GM19463 (cell line): ENCODE data around the gene SBK3.
"Not testable (repeated sequence)": the region's sequence is repeated elsewhere in the genome, so short reads cannot be mapped to it uniquely, and the experiment has no call there.

Experiments
- ATAC-seq: cut with Tn5 transposase; IDR thresholded peaks from one replicate; pipeline ENCODE4 v1.9.1; 2021; ENCODE audit warnings: mild to moderate bottlenecking, moderate library complexity; ENCODE audit not compliant: unreplicated experiment

The SBK3 gene

GRCh38 chr19:55541091-55541490 is 4.3 kb downstream of the SBK3 start:
- ATAC-seq = no peak

DNA sequence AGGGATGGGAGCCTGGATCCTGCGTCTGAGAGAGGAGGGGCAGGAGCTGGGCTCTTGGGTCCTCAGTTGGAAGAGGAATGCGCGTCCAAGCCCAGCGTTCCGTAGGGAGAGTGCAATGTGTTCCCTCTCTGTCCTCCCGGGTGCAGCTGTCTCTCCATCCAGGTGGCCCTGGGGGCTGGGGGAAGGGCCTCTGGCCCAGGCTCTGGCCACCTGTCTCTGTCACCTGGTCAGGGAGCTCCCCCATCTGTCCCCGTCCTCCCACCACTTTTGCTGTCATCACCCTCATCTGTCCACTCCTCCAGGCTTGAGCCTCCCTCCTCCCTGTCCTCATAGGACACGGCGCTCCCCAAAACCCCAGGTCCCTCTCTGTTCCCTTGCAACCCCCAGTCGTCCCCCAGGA is 4.7 kb downstream of the SBK3 start:
- ATAC-seq = no peak

DNA sequence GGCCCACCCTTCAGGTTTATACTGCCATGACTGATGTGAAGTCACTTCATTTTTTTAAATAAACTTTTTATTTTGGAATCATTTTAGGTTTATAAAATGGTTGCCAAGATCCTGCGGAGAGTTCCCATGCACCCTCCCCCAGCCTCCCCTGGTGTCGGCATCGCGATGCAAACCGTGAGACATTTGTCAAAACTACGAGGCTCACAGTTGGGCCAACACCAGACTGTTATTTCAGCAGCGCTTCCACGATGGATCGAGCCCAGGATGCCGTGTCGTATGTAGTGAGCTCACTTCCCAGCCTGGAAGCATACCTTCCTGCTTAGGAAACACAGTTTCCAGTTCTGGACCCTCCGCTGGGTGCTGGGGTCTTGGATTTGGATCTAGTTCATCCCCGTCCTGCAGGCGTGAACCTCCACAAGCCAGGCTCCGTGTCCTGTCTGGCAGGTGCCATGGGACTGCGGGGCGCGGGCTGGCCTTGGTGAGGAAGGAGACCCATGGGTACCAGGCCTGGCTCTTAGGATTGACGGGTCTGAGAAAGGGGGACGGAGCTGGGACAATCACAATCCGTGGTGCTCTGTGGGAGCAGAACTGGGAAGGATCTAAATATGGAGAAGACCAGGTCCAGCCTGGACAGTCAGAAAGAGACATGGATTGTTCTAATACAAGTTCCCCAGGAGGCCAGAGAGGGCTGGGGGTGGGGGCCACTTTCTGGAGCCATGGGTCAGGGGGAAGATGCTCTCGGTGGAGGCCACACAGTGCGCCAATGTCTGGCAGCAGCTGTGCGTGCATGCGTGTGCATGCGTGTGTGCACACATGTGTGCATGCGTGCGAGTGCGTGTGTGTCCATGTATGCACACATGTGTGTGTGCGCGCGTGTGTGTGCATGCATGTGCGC is 6.0 kb downstream of the SBK3 start:
- no peak for ATAC-seq

DNA sequence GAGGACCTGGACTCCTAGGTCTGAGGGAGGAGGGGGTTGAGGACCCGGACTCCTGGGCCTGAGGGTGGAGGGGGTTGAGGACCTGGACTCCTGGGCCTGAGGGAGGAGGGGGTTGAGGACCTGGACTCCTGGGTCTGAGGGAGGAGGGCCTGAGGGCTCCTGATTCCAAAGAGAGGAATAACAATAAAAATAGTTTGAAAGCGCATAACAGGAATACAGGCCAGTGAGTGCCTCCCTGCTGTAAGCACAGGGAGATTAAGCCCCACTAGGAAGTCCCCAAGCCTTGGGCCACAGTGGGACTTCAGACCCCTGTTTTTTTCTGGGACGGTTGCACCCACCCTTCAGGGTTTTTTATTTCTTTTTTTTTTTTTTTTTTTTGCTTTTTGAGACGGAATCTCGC is 7.2 kb downstream of the SBK3 start:
- ATAC-seq = no peak

- ATAC-seq = no peak
Measured at GRCh38 chr19:55537741-55538111, 7.6 kb downstream of the SBK3 start.

- no peak for ATAC-seq
Measured at GRCh38 chr19:55536951-55537740, 8.2 kb downstream of the SBK3 start, which contains the start of gene SBK2. Gene SBK2, minus strand, starts transcription at chr19:55537133. Its CDS starts 839 bp downstream, at chr19:55536294.

- no peak for ATAC-seq
Measured at GRCh38 chr19:55536366-55536765, 9.0 kb downstream of the SBK3 start.

DNA sequence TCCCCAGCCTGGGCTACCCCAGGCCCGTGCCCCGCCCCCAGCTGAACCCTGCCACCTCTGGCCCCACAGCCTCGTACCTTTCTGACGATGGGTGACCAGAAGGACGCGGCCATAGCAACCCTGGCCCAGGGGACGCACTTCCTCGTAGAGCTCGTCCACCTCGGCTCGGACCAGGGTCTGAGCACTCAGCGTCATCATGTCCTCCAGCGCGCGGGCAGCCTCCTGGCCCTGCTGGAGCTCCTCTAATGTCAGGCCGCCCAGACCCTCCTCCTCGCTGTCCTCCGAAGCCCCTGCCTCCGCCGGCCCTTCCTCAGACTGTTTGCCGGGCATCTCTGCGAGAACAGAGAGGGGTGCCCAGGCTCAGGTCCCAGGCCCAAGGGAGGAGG is 9.4 kb downstream of the SBK3 start:
- ATAC-seq = no peak

DNA sequence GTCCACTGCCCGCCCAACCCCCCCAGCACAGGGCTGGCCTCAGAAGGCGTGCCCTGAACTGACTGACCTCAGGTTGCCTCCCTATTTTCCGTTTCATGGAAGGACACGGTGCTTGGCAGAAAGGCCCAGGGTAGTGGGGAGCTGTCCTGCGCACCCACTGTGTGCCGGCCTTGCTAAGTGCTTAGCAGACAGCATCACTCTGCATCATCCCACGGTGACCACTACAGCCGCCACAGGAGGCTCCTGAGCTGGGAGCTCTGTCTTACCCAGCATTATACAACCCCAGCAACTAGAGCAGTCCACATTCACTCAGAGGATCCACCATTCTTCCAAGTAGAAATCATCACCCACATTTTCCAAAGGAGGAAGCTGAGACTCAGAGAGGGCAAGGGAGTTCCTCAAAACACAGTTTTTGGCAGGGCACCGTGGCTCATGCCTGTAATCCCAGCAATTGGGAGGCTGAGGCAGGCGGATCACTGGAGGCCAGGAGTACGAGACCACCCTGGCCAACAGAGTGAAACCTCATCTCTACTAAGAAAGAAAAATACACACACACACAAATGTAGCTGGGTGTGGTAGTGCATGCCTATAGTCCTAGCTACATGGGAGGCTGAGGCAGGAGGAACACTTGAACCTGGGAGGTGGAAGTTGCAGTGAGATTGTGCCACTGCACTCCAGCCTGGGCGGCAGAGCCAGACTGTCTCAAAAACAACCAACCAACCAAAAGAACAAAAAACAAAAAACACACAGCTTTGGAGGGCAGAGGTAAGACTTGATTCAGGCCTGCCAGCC is 10.0 kb downstream of the SBK3 start:
- ATAC-seq = no peak

DNA sequence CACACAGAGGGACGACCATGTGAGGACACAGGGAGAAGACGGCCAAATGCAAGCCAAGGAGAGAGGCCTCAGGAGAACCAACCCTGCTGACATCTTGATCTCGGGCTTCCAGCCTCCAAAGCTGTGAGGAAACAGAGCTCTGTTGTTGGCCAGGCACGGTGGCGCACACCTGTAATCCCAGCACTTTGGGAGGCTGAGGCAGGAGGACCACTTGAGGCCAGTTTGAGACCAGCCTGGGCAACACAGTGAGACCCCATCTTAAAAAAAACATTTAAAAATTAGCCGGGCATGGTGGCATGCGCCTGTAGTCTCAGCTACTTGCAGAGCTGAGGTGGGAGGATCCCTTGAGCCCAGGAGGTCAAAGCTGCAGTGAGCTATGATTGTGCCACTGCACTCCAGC is 11.1 kb downstream of the SBK3 start:
- not testable (repeated sequence) for ATAC-seq

GRCh38 chr19:55530996-55531395 is 14.3 kb downstream of the SBK3 start:
- no peak for ATAC-seq

DNA sequence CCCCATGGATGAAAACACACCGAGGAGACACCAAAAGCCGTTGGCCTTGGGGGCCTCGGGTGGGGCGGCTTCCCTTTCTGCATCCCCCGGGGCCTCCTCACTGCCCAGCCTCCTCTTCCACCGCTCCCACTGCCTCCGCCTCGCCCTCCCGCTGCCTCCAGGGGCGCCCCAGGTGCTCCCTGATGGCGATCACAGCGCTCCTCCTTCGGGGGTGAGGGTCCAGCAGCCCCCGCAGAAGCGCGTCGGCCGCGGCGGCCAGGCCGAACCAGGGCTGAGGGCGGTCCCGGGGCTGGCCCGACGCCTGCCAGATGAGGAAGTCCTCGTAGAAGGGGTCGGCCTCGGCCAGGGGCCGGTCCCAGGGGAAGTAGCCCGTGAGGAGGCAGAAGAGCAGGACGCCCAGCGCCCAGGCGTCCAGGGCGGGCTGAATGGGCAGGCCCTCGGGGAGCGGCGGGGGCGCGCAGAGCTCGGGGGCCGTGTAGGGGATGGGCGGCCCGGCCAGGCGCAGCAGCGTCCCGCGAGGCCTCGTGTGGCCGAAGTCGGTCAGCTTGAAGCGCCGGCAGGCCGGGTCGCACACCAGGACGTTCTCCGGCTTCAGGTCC is 15.6 kb downstream of the SBK3 start:
- no peak for ATAC-seq

DNA sequence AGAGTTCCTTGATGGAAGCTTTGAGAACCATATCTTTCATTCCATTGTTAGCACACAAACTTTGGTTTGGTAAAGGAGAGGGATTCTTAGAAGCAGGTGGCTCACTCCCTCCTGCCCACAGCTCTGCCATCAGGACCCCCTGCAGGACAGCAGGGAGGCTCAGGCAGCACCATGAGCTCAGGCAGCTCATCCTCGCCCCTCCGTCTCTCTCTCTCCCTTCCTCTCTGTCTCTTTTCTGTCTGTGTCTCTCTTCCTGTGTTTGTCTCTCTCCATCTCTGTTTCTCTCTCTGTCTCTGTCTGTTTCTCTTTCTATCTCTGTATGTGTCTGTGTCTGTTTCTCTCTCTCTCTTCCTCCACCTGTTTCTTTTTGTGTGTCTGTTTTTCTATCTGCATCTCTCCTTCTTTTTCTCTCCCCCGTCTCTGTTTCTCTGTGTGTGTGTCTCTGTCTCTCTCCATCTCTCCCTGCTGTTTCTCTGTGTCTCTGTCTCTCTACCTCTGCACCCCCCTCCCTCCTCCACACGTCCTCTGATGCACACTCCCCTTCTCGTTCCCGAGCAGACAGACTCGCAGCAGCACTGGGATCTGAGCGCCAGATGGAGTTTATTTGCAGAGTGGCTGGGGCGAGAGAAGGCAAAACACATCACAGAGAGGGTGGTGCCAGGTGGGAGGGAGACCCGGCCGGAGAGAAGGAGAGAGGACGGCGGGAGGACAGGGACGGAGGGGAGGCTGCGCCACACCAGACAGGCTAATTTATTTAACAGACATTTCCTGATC is 17.1 kb downstream of the SBK3 start:
- ATAC-seq = no peak

GRCh38 chr19:55527197-55528029 is 17.9 kb downstream of the SBK3 start:
- ATAC-seq = no peak

DNA sequence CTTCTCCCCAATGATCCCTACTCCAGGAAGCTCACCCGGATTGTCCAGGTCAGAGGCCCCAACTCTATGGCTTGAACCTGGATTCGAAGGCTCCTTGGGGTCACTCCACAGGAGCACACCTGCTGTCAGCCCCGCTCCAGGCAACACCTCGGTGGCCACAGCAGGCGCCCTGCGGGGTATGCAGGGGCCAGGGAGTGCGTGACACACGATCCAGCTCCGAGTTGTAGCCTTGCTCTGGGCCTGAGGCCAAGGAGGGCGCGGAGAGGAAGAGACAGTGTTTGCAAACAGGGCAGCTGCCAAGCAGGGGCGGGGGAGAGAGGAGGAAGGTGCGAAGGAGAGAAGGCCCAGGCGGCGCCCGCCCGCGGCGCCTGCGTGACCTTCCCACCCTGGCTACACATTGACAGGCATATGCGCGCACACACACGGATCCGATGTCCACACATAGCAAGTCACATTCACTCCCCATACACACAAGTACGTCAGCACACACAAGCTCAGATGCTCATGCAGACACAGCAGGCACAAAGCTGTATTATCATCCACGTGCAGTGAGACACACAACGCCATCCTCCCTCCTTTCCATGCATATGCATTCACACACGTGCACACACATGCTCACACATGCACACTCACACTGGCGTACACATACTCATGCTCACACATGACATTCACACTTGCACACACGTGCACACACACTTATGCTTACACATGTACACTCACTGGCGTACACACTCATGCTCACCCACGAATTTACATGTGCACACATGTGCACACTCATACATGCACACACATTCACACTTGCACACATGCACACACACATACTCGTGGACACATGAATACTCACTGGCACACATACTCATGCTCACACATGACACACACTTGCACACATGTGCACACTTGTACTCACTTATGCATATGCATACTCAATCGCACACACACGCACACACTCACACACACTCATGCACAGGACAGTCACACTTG is 18.8 kb downstream of the SBK3 start:
- no peak for ATAC-seq

DNA sequence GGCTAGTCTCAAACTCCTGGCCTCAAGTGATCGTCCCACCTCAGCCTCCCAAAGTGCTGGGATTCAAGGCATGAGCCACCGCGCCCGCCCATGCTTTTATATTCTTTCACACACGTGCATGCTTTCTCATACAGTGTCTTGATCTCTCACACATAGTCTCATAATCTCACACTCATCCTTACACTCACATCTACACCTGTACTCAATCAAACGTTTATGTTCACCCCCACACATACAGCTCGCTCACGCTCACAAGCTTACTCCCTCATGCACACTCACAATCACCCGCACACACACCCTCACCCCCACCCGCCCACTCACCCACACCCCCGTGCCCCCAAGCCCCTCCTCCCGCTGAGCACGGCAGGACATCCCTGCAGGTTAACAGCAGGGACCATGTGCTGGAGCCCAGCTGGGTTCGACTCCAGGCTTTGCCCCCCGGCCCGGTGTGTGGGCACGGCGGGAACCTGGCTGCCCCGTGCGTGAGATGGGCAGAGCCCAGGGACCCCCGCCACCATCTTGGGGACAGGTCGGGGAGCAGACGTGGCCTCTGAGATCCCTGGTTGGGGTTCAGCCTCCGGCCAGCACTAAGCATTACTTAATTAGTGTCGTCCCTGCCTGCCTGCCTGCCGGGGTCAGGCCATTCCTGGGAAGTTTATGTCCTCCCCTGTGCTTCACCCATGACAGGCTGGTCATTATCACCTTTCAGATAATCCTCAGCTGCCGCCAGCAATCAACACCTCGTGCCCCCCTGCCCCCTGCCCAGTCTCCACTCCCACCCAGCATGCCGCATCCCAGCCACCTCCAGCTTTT is 19.8 kb downstream of the SBK3 start:
- no peak for ATAC-seq

- no peak for ATAC-seq
Measured at GRCh38 chr19:55520691-55521292, 24.6 kb downstream of the SBK3 start.
